ENCODE data around the gene WFDC12. TPM values are rescaled to one million over a fixed set of nuclear protein-coding genes. Genes with fewer than 3 reads are reported as not detected.
"Not testable (repeated sequence)": the region's sequence is repeated elsewhere in the genome, so short reads cannot be mapped to it uniquely, and the experiment has no call there.

Gene WFDC12, protein sequence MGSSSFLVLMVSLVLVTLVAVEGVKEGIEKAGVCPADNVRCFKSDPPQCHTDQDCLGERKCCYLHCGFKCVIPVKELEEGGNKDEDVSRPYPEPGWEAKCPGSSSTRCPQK
- polyA plus RNA-seq (ENCODE audit: insufficient read depth in 1 of 5, insufficient read length in 5 of 5, low replicate concordance in 1 of 5): not detected
- long read RNA-seq, donor 1: 0 reads
- long read RNA-seq, donor 2: 0 reads
- long read RNA-seq, donor 3: 0 reads
- long read RNA-seq, donor 4: 0 reads
- long read RNA-seq, donor 5: 0 reads
- long read RNA-seq, donor 6: 0 reads
- long read RNA-seq, donor 7: 0 reads
- long read RNA-seq, donor 8: 0 reads

DNA sequence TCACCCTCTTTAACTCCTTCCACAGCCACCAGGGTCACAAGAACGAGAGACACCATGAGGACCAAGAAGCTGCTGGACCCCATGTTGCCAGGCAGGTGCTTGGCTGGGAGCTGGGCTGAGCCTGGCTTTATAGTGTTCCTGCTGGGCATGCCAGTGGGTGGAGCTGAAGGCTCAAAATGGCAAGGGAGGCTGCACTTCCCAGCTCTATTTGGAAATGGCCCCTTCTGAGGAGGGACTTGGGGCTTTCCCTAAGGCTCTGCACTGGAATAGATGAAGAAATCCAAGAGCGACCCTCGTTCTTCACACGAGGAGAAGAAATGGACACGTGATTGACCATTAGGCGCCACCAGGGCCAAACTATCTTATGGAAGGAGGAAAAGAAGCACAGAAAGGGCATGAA is at the start of gene WFDC12:
WFDC12 (minus strand) TSS at position 101 of the 400 bp plus-strand sequence; CDS start at position 83, 18 bp downstream.
- DNase-seq: no peak

GRCh38 chr20:45173522-45173921 is 49.3 kb upstream of the WFDC12 start:
- no peak for DNase-seq

- DNase-seq: no peak
These were observed 40.6 kb upstream of the WFDC12 start for GRCh38 chr20:45164906-45165305.

- no peak for DNase-seq
These were observed 39.0 kb upstream of the WFDC12 start for GRCh38 chr20:45163083-45163803.

DNA sequence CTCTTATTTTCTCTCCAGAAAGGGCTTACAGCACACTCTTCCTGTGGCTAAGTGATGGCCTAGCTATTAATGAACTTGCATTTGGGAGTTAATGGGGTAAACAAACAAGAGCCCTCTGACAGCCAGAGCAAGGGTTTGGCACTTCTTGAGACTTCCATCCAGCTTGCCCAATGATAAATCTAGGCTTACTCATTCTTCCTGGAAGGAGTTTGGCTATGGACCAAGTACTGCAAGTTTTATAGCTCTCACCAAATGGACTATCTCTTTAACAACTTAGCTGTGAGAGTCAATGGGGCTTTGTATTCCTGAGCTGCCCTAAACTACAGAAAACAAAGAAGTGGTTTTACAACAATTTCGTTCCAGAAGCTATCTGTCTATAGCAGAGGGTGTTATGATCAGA is 33.7 kb upstream of the WFDC12 start:
- peak in 1 of 2 donors; percentile 2 for DNase-seq

DNA sequence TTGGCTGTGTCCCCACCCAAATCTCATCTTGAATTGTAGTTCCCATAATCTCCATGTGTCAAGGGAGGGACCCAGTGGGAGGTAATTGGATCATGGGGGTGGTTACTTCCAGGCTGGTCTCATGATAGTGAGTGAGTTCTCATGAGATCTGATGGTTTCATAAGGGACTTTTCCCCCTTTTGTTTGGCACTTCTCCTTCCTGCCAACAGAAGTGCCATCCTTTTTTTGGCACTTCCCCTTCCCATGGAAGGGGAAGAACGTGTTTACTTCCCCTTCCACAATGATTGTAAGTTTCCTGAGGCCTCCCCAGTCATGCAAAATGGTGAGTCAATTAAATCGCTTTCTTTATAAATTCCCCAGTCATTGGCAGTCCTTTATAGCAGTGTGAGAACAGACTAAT is 32.4 kb upstream of the WFDC12 start:
- no peak for DNase-seq

GRCh38 chr20:45154794-45155193 is 30.5 kb upstream of the WFDC12 start:
- DNase-seq: not testable (repeated sequence)

DNA sequence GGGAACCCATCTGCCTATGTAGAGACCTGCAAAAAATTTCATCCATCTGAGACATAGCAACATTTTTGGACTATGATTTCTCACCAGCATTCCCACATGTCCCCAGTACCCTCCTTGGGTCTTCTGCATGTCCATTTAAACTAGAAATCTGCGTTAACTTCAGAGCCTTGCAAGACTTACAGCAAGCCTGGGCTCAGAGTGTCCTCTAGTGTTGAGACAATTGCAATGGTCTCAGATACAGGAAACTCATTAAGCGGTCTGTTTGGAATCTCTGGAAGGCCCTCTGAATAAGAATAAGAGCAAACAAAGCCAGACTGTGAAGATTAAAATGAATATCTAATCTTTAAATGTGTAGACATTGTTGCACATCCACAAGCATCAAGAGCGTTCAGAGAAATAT is 29.9 kb upstream of the WFDC12 start:
- DNase-seq: no peak

- DNase-seq: no peak
These were observed 29.5 kb upstream of the WFDC12 start for GRCh38 chr20:45153752-45154151.

DNA sequence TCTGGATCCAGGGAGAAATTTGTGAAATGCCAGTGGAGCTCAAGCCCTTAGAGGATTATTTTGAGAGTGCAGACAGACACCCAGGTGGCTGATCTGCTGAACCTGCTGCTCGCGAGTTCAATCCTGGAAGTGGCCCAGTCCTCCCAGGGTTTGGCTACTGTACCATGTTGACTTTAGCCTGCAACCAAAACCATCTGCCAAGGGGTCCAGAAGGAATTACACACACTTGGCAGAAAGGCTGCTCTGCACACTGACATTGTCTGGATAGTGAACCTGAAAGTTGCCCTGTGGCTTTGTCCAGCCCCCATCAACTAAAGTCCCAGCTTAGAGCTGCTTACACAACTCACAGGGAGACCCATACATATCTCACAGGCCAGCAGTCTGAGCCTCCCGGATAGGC is 28.9 kb upstream of the WFDC12 start:
- no peak for DNase-seq

DNA sequence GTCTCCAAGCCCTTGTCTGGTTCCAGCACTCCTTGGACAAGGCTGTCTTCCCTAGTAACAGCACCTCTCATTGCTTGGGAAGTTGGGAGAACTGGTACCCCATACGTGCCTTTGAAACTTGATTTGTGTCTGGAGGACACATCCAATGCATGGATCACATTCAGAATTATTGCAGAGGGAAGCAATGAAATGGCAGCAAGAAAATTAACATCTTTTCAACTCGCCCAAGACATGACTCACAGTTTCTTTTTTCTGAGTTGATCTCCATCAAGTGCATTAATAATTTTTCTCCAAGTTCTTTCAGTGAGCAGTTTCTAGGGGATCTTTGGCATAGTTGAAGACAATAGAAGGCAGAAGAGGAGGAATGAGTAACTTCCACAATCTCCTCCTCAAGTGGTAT is 28.1 kb upstream of the WFDC12 start:
- no peak for DNase-seq

DNA sequence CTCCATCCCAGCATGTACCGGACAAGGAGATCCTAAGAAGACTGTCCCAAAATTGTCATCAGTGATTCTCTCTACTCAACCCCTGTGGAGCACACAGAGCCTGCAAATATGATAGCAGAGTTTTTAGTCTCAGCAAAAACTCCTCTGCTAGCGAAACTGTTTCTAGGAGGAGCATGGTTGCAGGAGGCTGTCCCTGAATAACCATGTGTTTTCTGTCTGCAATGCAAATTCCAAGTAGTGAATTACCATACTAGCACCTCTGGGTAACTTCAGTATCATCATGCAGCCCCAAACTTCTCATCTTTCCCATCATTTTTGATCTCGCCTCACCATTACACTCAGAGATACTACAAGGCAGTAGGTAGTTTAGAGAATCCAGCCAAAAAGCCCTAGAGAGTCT is 24.8 kb upstream of the WFDC12 start:
- no peak for DNase-seq

DNA sequence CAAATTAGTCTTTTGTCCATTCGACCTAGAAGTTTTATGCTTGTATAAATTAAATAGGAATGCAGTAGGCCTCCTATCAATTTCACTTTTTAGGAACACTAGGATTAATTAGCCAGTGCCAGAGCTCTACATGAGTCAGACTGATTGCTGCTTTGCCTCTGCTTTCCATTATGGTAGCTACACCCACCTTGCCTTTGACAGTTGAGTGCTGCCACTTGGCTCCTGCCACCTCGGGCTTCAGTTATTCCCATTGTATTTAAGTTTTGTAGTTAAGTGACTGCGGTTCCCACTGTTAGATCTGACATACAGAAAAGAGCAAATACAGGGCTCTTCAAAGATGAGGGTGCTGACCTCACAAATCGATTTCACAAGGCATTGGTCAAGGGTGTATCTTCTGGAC is 16.6 kb upstream of the WFDC12 start:
- no peak for DNase-seq

GRCh38 chr20:45139733-45140375 is 15.6 kb upstream of the WFDC12 start:
- not testable (repeated sequence) for DNase-seq

DNA sequence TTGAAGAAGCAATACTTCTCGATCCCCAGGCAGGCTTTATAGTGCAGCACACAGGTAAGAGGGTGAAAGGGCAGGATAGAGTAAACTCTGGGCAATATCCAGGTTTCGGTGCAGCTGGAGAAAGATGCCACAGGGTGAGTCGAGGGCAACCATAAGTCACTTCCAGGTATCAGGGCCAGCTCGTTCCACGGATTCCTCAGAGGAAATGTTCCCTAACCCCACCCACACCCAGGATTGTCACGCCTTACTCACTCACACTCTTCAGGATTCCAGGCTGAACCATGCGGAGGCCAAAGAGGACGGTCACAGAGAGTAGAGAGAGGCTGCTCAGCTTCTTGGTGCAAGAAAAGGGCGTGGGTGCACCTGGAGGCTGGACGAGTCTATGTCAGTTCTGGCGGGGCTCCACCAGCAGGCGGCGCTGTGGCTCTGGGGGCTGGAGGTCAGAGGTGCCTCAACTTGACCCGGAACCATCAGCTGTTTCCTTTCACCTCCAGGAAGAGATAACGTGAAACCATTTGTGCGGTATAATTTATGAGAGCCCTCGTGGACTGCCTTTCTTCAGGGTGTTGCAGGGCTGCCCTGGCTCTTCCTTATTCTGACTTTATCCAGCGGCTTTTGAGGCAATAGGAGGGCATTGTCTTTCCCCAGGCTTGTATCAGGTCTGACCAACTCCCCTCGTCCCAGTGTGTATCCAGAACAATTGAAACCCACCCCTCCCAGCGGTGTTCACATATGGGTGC is 14.5 kb upstream of the WFDC12 start:
- no peak for DNase-seq

DNA sequence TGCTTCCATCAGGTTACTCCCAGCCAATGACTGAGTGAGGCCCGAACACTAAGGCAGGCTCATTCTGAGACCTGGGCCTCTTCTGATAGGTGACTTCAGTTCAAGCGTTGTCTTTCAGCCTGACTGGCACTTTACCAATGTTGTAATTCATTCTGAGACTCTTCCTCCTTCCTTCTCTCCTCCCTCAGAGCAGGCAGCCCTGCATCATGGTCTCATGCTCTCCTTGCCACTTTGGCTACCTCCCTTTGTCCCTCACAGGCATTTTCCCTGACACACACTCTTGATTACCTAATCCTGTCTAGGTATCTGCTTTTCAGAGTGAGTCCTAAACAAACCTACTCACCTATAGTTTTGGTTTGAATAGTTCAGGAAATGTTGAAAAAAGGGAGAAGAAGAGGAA is 12.6 kb upstream of the WFDC12 start:
- DNase-seq: no peak

DNA sequence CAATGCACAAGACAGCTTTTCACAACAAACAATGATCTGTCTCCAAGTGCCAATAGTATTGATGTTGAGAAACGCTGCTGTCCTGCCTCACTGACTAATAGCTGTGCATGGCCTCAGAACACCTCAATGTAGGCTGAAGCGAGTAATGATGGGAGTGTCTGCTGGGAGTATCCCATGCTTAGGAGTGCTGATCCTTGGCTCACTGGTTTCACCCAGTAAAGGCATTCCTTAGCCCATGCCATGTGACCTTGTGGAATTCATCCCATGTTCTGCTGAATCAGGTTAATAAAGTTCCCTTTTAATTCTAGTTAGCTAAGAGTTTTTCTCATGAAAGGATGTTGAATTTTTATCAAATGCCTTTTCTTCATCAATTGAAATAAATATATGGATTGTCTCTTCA is 3.8 kb upstream of the WFDC12 start:
- DNase-seq: no peak

- no peak for DNase-seq
These were observed 2.9 kb downstream of the WFDC12 start for GRCh38 chr20:45121388-45121787.

- DNase-seq: no peak
These were observed 4.6 kb downstream of the WFDC12 start for GRCh38 chr20:45119556-45120266.

- no peak for DNase-seq
These were observed 6.2 kb downstream of the WFDC12 start for GRCh38 chr20:45118028-45118427.

GRCh38 chr20:45117581-45117980 is 6.7 kb downstream of the WFDC12 start:
- no peak for DNase-seq

- no peak for DNase-seq
These were observed 8.4 kb downstream of the WFDC12 start for GRCh38 chr20:45115829-45116228.
